MCF 10A (cell line): ENCODE data around the gene CYYR1. TPM values are rescaled to one million over a fixed set of nuclear protein-coding genes. Genes with fewer than 3 reads are reported as not detected.

Source experiments
- BruUV-seq: library from RNA; stranded (reverse); fragments of 400-500 nt; replicated peaks from 2 replicates; lab custom pipeline; 2021; lab: Mats Ljungman, UMichigan
- CTCF ChIA-PET: fragments of 300-600 bp; sonication (Branson Sonifier 250); formaldehyde crosslinking; extraction: SDS; loops from one replicate; lab custom pipeline; 2021; ENCODE audit warnings: antibody characterized with exemption, inconsistent platforms; lab: Yijun Ruan, JAX
- POLR2A ChIA-PET: fragments of 300-600, 350-650 bp; sonication (Branson Sonifier 250); formaldehyde crosslinking; extraction: SDS; loops from one replicate; lab custom pipeline; 2020; ENCODE audit warnings: antibody characterized with exemption, inconsistent platforms; lab: Yijun Ruan, JAX
- DNase-seq: peaks from one replicate; pipeline ENCODE4 v3.0.0-alpha.2; 2018; ENCODE audit not compliant: unreplicated experiment
- H3K27ac Mint-ChIP-seq: one replicate; pipeline ENCODE4 v1.8.0; 2022; ENCODE audit warnings: mild to moderate bottlenecking, low read depth, mixed read lengths; ENCODE audit not compliant: unreplicated experiment
- H3K27me3 Mint-ChIP-seq: one replicate; pipeline ENCODE4 v1.8.0; 2022; ENCODE audit warnings: mixed read lengths; ENCODE audit not compliant: insufficient read depth, unreplicated experiment
- H3K36me3 Mint-ChIP-seq: one replicate; pipeline ENCODE4 v1.8.0; 2022; ENCODE audit warnings: mild to moderate bottlenecking, moderate library complexity, mixed read lengths; ENCODE audit not compliant: insufficient read depth, unreplicated experiment
- H3K4me1 Mint-ChIP-seq: one replicate; pipeline ENCODE4 v1.8.0; 2022; ENCODE audit warnings: mixed read lengths; ENCODE audit not compliant: insufficient read depth, unreplicated experiment
- H3K4me3 Mint-ChIP-seq: one replicate; pipeline ENCODE4 v1.8.0; 2022; ENCODE audit warnings: mild to moderate bottlenecking, moderate library complexity, mixed read lengths; ENCODE audit not compliant: unreplicated experiment
- H3K9me3 Mint-ChIP-seq: one replicate; pipeline ENCODE4 v1.8.0; 2022; ENCODE audit warnings: mixed read lengths; ENCODE audit not compliant: unreplicated experiment
- CTCF ChIP-seq: fragments of 200-600 bp; IDR thresholded peaks from one replicate; pipeline ENCODE4 v1.8.0; 2022; ENCODE audit warnings: antibody characterized with exemption, mild to moderate bottlenecking; ENCODE audit not compliant: unreplicated experiment
- intact Hi-C: fragments of 100-400 bp; cut with micrococcal nuclease; formaldehyde crosslinking; loops from 2 replicates; pipeline ENCODE4 v1.14.1; 2022
- total RNA-seq: library from RNA; stranded (reverse); gene quantifications from 2 replicates; pipeline ENCODE4 v1.2.3, GENCODE V29; 2022

CYYR1 gene
- total RNA-seq, 1 experiment from 2014 or later: not detected

- Mint-ChIP-seq H3K27me3 (no peaks in the 10 kb centered on the region), H3K4me1 (no peaks in the 10 kb centered on the region), H3K4me3 (no peak overlapping the region), H3K27ac (no peak overlapping the region), H3K36me3 (no peaks in the 10 kb centered on the region), H3K9me3 (no peaks in the 10 kb centered on the region)
- no peak for DNase-seq
- TF ChIP-seq CTCF: no peak
- BruUV-seq: no TSS peak
- ChIA-PET CTCF (no interaction called here), POLR2A (no interaction called here)
- intact Hi-C loops: no loop called here
Measured at GRCh38 chr21:26487981-26488480, 85.1 kb downstream of the CYYR1 start.

GRCh38 chr21:26473471-26473870, 99.6 kb downstream of the CYYR1 start:
- no peak for DNase-seq
- ChIA-PET CTCF (no interaction called here), POLR2A (no interaction called here)
- H3K9me3 Mint-ChIP-seq: no peaks in the 10 kb centered on the region
- H3K36me3 Mint-ChIP-seq: no peaks in the 10 kb centered on the region
- no peak for TF ChIP-seq CTCF
- intact Hi-C loops: no loop called here
- no peak overlapping the region for H3K27ac Mint-ChIP-seq
- H3K27me3 Mint-ChIP-seq: no peaks in the 10 kb centered on the region
- H3K4me1 Mint-ChIP-seq: peaks cover 12% of the 10 kb centered on the region
- no TSS peak for BruUV-seq
- H3K4me3 Mint-ChIP-seq: no peak overlapping the region

DNA sequence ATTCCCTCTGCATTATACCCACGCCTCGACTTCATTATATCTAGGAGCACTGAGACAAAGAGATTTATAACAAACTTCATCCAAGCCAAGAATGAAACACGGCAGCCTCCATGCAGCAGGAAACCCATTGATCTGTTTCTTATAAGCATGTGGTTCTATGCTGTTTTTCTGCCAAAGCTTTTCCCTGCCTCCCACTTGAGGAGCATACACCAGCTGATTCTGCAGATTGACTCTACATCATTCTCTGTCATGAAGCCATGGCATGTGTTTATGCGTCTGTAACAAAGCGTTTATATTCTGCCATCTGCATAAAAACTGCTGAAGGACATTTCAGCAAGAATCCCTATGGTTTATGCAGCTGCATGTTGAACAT, 102.0 kb downstream of the CYYR1 start:
- BruUV-seq: no TSS peak
- no peak overlapping the region for H3K27ac Mint-ChIP-seq
- H3K4me1 Mint-ChIP-seq: peaks cover 12% of the 10 kb centered on the region
- ChIA-PET CTCF (interaction anchor here (0.6 kb wide), 2 partner anchors 273 to 336 kb away, joined by 3 read pairs; no protein-coding TSS in a partner anchor), POLR2A (interaction anchor here (1.3 to 1.5 kb wide), 3 partner anchors 10 to 81 kb away, joined by 3 to 4 read pairs (median 4); no protein-coding TSS in a partner anchor)
- no peaks in the 10 kb centered on the region for H3K27me3 Mint-ChIP-seq
- no peak for TF ChIP-seq CTCF
- no peak for DNase-seq
- H3K4me3 Mint-ChIP-seq: no peak overlapping the region
- no peaks in the 10 kb centered on the region for H3K9me3 Mint-ChIP-seq
- intact Hi-C loops: no loop called here
- no peaks in the 10 kb centered on the region for H3K36me3 Mint-ChIP-seq

GRCh38 chr21:26470351-26471098, 102.6 kb downstream of the CYYR1 start:
- CTCF ChIA-PET: interaction anchor here (0.6 kb wide), 2 partner anchors 272 to 337 kb away, joined by 3 read pairs; no protein-coding TSS in a partner anchor
- no peaks in the 10 kb centered on the region for H3K27me3 Mint-ChIP-seq
- H3K4me1 Mint-ChIP-seq: peaks cover 12% of the 10 kb centered on the region

More at GRCh38 chr21:26470351-26471098, 102.6 kb downstream of the CYYR1 start:
- POLR2A ChIA-PET: interaction anchor here (0.6 to 1.5 kb wide), 6 partner anchors 13 to 736 kb away, joined by 3 to 4 read pairs (median 4); partner anchors contain the start of genes ATP5PF and GABPA
- Mint-ChIP-seq H3K9me3 (no peaks in the 10 kb centered on the region), H3K36me3 (no peaks in the 10 kb centered on the region), H3K4me3 (no peak overlapping the region), H3K27ac (no peak overlapping the region)
- TF ChIP-seq CTCF: no peak
- intact Hi-C loops: no loop called here
- no peak for DNase-seq
- BruUV-seq: no TSS peak
